Measurements from ENCODE around the gene LILRA6.
"Not testable (repeated sequence)": the region's sequence is repeated elsewhere in the genome, so short reads cannot be mapped to it uniquely, and the experiment has no call there.

LILRA6 gene

GRCh38 chr19:54229146-54229545, 13.4 kb downstream of the LILRA6 start:
- no peak for DNase-seq

DNA sequence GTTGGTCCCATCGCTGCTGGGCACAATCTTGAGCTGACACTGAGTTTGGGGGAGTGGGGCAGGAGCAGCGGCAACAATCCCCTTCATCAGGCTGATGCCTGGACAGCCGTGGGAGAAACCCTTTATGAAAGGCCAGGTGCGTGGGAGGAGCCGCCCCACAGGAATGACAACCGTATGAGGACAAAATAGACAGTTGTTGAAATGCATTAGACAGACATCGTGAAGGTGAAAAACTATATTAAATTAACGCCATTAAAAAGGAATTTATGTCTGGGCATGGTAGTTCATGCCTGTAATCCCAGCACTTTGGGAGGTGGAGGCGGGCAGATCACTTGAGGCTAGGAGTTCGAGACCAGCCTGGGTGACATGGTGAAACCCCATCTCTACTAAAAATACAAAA, 18.0 kb downstream of the LILRA6 start:
- not testable (repeated sequence) for DNase-seq

- not testable (repeated sequence) for DNase-seq
Observed at GRCh38 chr19:54223937-54224281, 18.7 kb downstream of the LILRA6 start.

- DNase-seq, result not testable (repeated sequence)
Observed at GRCh38 chr19:54223277-54223936, 19.2 kb downstream of the LILRA6 start.

DNA sequence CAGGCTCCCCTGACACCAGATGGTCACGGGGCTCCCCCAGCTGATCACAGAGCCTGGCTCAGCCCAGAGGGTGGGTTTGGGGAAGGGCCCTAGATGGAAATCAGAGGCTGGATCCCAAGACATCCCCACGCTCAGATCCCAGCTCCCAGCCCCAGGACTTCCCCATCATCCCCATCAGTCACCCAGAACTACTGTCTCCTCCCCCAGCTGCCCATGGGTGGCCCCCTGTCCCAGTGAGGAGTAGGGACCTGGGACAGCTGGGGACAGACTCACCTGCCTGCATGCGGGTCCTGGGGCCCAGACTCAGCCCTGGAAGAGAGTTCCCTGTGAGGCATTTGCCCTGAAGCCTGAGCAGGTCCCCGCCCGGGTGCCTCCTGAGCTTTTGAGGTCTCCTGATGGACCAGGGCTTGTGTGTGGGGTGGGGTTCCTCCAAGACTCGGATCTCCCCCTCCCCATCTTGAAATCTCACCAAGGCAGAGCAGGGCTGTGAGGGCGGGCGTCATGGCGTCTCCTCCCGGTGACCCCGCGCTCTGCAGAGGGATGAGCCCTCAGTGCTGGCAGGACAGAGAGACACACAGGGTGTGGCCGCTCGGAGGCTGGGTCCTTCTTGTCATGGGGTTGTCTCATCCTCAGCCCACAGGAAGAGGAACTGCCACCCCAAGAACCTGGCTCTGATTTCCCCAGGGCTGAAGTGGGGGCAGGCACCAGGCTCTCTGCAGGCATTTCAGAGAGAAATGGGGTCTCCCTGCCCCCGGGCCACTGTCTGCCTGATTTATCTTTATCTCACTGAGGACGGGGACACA, 19.9 kb downstream of the LILRA6 start, which contains the start of gene LILRB3:
TSS of gene LILRB3 (minus strand) at position 534 of the 803 bp plus-strand sequence. CDS start at position 503, 31 bp downstream.
- DNase-seq, result not testable (repeated sequence)

GRCh38 chr19:54221947-54222346, 20.6 kb downstream of the LILRA6 start:
- not testable (repeated sequence) for DNase-seq

GRCh38 chr19:54219702-54220101, 22.9 kb downstream of the LILRA6 start:
- DNase-seq, result not testable (repeated sequence)

DNA sequence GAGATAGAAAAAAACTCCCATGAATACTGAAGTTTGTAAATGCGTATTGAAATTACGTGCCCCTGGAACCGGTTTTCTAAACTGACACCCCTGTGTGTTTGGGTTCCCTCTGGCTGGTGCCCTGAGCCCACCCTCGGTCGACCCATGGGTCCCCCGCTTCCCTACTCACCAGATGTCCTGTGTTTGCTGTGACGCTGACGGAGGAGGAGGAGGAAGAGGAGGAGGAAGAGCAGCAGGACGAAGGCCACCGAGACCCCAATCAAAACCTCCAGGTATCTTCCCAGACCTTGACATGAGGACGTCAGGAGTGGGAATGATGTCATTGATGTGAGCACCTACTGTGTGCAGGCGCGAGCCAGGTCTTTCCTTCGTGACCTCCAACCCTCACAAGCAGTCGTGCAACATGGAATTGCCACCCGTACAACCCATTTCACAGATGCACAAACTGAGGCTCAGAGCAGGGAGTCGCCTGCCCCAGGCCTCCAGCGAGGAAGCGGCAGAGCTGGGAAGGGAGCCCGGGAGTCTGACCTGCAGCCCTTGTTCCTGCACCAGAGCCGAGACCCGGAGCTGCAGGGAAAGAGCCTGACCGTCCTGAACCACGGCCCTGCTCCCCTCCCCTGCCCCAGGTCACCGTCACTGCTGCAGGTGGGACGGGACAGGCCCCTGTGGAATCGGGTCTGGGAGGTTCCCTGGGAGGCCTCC, 23.5 kb downstream of the LILRA6 start:
- DNase-seq, result no peak

DNA sequence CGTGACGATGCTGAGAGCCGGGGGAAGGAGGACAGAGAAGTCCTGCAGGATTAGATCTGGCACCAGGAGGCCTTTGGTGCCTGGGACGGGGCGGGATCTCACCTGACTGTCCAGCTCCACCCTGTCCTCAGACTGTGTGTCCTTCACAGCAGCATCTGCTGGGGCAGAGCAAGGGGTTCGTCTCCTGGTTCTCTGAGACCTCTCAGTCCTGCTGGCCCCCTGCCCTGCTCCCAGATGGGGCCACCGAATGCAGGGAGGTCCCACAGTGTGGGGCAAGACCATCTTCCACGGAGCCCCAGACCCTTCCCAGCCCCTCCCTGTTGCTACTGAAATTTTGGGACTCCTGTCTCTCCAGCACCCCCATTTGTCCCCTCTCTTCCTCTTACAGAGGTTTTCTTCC, 24.3 kb downstream of the LILRA6 start:
- DNase-seq, result no peak

GRCh38 chr19:54217517-54218247, 24.9 kb downstream of the LILRA6 start:
- not testable (repeated sequence) for DNase-seq

DNA sequence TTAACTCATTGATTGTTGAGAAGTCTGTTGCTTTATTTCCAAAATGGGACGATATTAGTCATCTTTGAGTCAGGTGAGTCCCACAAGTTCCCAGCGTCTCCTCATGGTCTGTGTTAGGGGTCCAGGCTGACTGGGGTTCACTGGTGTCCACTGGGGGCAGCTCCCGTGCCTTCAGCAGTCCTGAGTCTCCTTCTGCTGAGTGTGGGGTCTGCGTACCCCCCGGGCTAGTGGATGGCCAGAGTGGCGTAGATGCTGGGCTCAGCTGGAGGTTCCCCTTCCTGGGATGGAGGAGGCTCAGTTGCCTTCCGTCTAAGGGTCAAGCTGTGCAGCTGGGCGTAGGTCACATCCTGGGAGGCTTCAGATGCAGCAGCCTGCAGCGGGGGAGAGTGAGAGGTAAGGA, 25.7 kb downstream of the LILRA6 start:
- no peak for DNase-seq

DNA sequence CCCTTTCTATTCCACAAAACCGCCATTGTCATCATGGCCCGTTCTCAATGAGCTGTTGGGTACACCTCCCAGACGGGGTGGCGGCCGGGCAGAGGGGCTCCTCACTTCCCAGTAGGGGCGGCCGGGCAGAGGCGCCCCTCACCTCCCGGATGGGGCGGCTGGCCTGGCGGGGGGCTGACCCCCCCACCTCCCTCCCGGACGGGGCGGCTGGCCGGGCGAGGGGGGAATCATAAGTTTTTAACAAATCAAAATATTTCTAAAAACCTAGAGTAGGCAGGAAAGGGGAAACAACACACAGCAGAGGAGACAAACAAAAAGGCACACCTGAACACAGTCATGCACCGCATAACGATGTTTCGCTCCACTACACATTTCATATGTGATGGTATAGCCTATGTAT, 27.9 kb downstream of the LILRA6 start:
- not testable (repeated sequence) for DNase-seq

- not testable (repeated sequence) for DNase-seq
Observed at GRCh38 chr19:54214217-54214616, 28.4 kb downstream of the LILRA6 start.

GRCh38 chr19:54211235-54211634, 31.4 kb downstream of the LILRA6 start:
- no peak for DNase-seq

GRCh38 chr19:54209811-54210494, 32.6 kb downstream of the LILRA6 start:
- DNase-seq, result peak; percentile 70 to 74

DNA sequence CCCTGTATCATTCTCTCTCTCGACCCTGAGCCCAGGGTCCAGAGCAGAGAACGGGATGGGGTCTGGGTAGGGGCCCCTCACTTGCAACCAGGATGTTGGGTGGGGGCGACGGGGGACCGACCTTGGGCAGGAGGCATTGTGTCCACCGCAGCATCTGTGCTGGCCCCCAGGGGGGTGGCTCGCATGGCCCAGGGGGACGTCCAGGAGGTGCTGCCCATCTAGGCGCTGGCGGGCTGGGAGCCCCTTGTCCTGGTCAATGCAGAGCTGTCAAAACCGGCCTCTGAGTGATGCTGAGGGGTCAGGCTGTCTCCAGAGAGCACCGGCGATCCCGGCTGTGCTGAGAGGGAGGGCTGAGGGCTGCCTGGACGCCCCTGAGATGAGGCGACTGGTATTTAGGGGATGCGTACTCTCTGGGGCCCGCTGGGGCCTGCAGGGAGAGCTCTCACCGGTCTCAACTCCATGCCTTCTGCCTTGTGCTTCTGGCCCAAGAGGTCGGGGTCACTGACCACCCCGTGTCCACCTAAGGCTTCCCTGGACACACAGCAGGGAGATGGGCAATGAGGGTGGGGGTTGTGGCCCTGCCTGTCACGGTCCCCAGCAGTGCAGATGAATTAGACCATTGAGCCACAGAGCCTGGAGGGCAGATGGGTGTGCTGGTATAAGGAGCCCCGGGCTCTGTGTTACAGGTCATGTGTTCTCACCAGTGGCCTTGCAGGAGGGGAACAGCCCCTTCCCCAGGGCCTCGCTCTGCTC, 33.4 kb downstream of the LILRA6 start:
- no peak for DNase-seq

GRCh38 chr19:54208784-54209057, 33.9 kb downstream of the LILRA6 start:
- no peak for DNase-seq

DNA sequence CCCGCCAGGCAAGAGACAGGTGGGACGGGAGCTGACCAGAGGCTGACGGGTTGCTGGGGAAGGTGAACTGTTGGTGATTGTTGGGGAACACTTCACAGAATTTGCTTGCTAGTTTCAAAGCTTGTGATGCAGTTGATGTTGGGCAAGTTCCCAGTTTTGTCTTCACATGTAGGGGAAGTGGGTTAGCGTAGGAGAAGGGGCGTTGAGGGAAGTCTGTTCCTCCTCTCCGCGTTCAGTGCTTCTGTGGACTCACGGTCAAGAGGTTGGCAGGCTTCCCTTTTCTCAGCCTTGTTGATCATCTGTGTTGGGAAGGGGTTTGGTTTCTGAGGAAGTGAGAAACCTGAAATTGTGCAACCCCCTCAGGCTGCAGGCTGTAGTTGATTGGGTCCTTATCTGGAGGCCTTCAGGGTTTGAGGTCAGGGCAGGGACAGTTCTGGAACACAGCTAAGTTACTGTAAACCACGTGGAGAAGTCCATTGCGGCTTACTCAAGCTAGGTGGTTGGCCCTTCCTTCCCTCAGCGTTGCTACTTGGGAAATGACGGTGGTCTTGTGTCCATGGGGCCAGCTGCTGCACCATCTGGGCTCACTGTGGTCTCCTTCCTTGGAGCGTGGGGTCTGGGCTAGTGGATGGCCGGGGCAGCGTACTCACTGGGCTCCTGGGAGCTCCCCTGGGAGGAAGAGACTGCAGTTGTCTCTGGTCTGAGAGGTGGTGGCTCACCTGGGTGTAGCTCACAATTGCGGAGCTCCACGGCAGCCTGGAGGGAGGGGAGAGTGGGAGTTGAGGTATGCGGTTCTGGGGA, 34.4 kb downstream of the LILRA6 start:
- DNase-seq, result peak; percentile 48 to 51

DNA sequence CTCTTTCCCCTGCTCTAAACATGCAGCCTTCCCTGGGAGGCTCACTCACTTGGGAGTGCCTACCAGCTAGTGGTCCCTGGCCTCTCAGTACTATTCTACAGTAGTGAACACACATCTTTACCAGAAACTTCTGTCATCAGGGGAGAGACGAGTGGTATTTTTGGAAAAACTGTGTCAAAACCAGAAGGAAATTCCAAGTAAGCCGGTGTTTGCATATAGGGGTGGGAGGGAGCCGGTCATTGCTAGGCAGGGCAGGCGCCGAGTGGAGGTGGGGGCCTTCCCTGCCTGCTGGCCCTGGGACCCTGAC, 35.0 kb downstream of the LILRA6 start:
- no peak for DNase-seq

DNA sequence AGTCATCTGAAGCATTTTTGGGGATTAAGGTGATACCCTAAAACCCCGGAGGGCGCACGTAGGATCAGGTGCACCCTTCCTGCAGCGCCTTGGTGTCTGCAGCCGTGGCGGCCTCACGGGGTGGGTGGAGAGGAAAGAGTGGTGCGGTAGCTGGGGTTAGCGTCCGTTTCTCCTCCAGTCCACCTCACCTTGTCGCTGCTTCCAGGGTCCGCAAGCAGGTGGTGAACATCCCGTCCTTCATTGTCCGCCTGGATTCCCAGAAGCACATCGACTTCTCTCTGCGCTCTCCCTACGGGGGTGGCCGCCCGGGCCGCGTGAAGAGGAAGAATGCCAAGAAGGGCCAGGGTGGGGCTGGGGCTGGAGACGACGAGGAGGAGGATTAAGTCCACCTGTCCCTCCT, 35.4 kb downstream of the LILRA6 start:
- not testable (repeated sequence) for DNase-seq

GRCh38 chr19:54206831-54207177, 35.8 kb downstream of the LILRA6 start:
- DNase-seq, result no peak
